ENCODE data around the gene NSD2. TPM values are rescaled to one million over a fixed set of nuclear protein-coding genes. Genes with fewer than 3 reads are reported as not detected.
A peak's percentile ranks its signal among the peaks of the same experiment; 100 is the strongest.

The NSD2 gene
- total RNA-seq, 2 experiments from 2014 or later, result 181 to 184 TPM

GRCh38 chr4:1952058-1952700 is 81.0 kb downstream of the NSD2 start:
- H3K27me3 Mint-ChIP-seq, result no peaks in the 10 kb centered on the region
- H3K4me3 Mint-ChIP-seq, result no peak overlapping the region
- no peak for DNase-seq
- H3K27ac Mint-ChIP-seq, result no peak overlapping the region
- peaks cover 16% of the 10 kb centered on the region for H3K36me3 Mint-ChIP-seq
- no peaks in the 10 kb centered on the region for H3K9me3 Mint-ChIP-seq
- no peaks in the 10 kb centered on the region for H3K4me1 Mint-ChIP-seq

GRCh38 chr4:1952719-1953118 is 81.5 kb downstream of the NSD2 start:
- no peak for DNase-seq
- Mint-ChIP-seq H3K36me3 (peaks cover 18% of the 10 kb centered on the region), H3K27ac (no peak overlapping the region), H3K4me1 (no peaks in the 10 kb centered on the region), H3K9me3 (no peaks in the 10 kb centered on the region), H3K27me3 (no peaks in the 10 kb centered on the region), H3K4me3 (no peak overlapping the region)

- Mint-ChIP-seq H3K9me3 (no peaks in the 10 kb centered on the region), H3K4me1 (no peaks in the 10 kb centered on the region), H3K27ac (no peak overlapping the region), H3K36me3 (peaks cover 23% of the 10 kb centered on the region), H3K4me3 (no peak overlapping the region), H3K27me3 (no peaks in the 10 kb centered on the region)
- no peak for DNase-seq
Measured at GRCh38 chr4:1953335-1953734, 82.1 kb downstream of the NSD2 start.

GRCh38 chr4:1956631-1957030 is 85.4 kb downstream of the NSD2 start:
- H3K36me3 Mint-ChIP-seq, result peaks cover 44% of the 10 kb centered on the region
- DNase-seq, result no peak
- H3K9me3 Mint-ChIP-seq, result no peaks in the 10 kb centered on the region
- no peak overlapping the region for H3K4me3 Mint-ChIP-seq
- no peaks in the 10 kb centered on the region for H3K4me1 Mint-ChIP-seq
- H3K27me3 Mint-ChIP-seq, result no peaks in the 10 kb centered on the region
- H3K27ac Mint-ChIP-seq, result no peak overlapping the region

GRCh38 chr4:1958276-1959103 is 87.3 kb downstream of the NSD2 start:
- Mint-ChIP-seq H3K27ac (peak overlapping the region; percentile 51), H3K27me3 (no peaks in the 10 kb centered on the region), H3K36me3 (peaks cover 60% of the 10 kb centered on the region), H3K4me3 (no peak overlapping the region), H3K4me1 (no peaks in the 10 kb centered on the region), H3K9me3 (no peaks in the 10 kb centered on the region)
- DNase-seq, result no peak

GRCh38 chr4:1959104-1959384 is 87.9 kb downstream of the NSD2 start:
- Mint-ChIP-seq H3K27ac (peak overlapping the region; percentile 51), H3K4me3 (no peak overlapping the region), H3K4me1 (peaks cover 2% of the 10 kb centered on the region), H3K9me3 (no peaks in the 10 kb centered on the region), H3K36me3 (peaks cover 66% of the 10 kb centered on the region), H3K27me3 (no peaks in the 10 kb centered on the region)
- no peak for DNase-seq

- Mint-ChIP-seq H3K27me3 (no peaks in the 10 kb centered on the region), H3K4me1 (peaks cover 3% of the 10 kb centered on the region), H3K4me3 (no peak overlapping the region), H3K27ac (no peak overlapping the region), H3K9me3 (peaks cover 3% of the 10 kb centered on the region), H3K36me3 (peaks cover 72% of the 10 kb centered on the region)
- DNase-seq, result no peak
Measured at GRCh38 chr4:1960170-1960825, 89.1 kb downstream of the NSD2 start.

- Mint-ChIP-seq H3K9me3 (peaks cover 3% of the 10 kb centered on the region), H3K4me1 (peaks cover 3% of the 10 kb centered on the region), H3K4me3 (no peak overlapping the region), H3K27ac (no peak overlapping the region), H3K36me3 (peaks cover 80% of the 10 kb centered on the region), H3K27me3 (no peaks in the 10 kb centered on the region)
- no peak for DNase-seq
Measured at GRCh38 chr4:1961038-1961437, 89.8 kb downstream of the NSD2 start.

GRCh38 chr4:1961563-1961962 is 90.4 kb downstream of the NSD2 start:
- no peaks in the 10 kb centered on the region for H3K27me3 Mint-ChIP-seq
- peaks cover 80% of the 10 kb centered on the region for H3K36me3 Mint-ChIP-seq
- DNase-seq, result no peak
- no peak overlapping the region for H3K27ac Mint-ChIP-seq
- no peak overlapping the region for H3K4me3 Mint-ChIP-seq
- peaks cover 3% of the 10 kb centered on the region for H3K9me3 Mint-ChIP-seq
- peaks cover 5% of the 10 kb centered on the region for H3K4me1 Mint-ChIP-seq

GRCh38 chr4:1962980-1963379 is 91.8 kb downstream of the NSD2 start:
- Mint-ChIP-seq H3K27ac (peak overlapping the region; percentile 3), H3K27me3 (no peaks in the 10 kb centered on the region), H3K36me3 (peaks cover 78% of the 10 kb centered on the region)

GRCh38 chr4:1964443-1964842 is 93.2 kb downstream of the NSD2 start:
- no peak overlapping the region for H3K27ac Mint-ChIP-seq
- H3K36me3 Mint-ChIP-seq, result peaks cover 67% of the 10 kb centered on the region
- DNase-seq, result no peak
- peaks cover 5% of the 10 kb centered on the region for H3K4me1 Mint-ChIP-seq
- no peaks in the 10 kb centered on the region for H3K27me3 Mint-ChIP-seq
- peaks cover 3% of the 10 kb centered on the region for H3K9me3 Mint-ChIP-seq
- H3K4me3 Mint-ChIP-seq, result no peak overlapping the region

More at GRCh38 chr4:1962980-1963379, 91.8 kb downstream of the NSD2 start:
- H3K4me1 Mint-ChIP-seq, result peaks cover 5% of the 10 kb centered on the region
- no peak overlapping the region for H3K4me3 Mint-ChIP-seq
- DNase-seq, result no peak
- H3K9me3 Mint-ChIP-seq, result peaks cover 3% of the 10 kb centered on the region

GRCh38 chr4:1964971-1965370 is 93.8 kb downstream of the NSD2 start:
- peaks cover 5% of the 10 kb centered on the region for H3K4me1 Mint-ChIP-seq

GRCh38 chr4:1967512-1968149 is 96.4 kb downstream of the NSD2 start:
- no peak for DNase-seq
- no peak overlapping the region for H3K4me3 Mint-ChIP-seq
- H3K36me3 Mint-ChIP-seq, result peaks cover 53% of the 10 kb centered on the region
- H3K9me3 Mint-ChIP-seq, result peaks cover 3% of the 10 kb centered on the region
- H3K27ac Mint-ChIP-seq, result peak overlapping the region; percentile 7
- H3K4me1 Mint-ChIP-seq, result peaks cover 5% of the 10 kb centered on the region
- H3K27me3 Mint-ChIP-seq, result no peaks in the 10 kb centered on the region

More at GRCh38 chr4:1964971-1965370, 93.8 kb downstream of the NSD2 start:
- peak overlapping the region; percentile 5 for H3K27ac Mint-ChIP-seq
- peaks cover 3% of the 10 kb centered on the region for H3K9me3 Mint-ChIP-seq
- no peak for DNase-seq
- peaks cover 68% of the 10 kb centered on the region for H3K36me3 Mint-ChIP-seq
- peak overlapping the region; percentile 35 for H3K4me3 Mint-ChIP-seq
- H3K27me3 Mint-ChIP-seq, result no peaks in the 10 kb centered on the region

GRCh38 chr4:1968686-1969295 is 97.6 kb downstream of the NSD2 start:
- Mint-ChIP-seq H3K9me3 (peaks cover 3% of the 10 kb centered on the region), H3K4me1 (peaks cover 5% of the 10 kb centered on the region), H3K27ac (no peak overlapping the region), H3K4me3 (no peak overlapping the region), H3K27me3 (no peaks in the 10 kb centered on the region), H3K36me3 (peaks cover 42% of the 10 kb centered on the region)
- DNase-seq, result no peak

Measured in activated naive CD8-positive, alpha-beta T cell treated with anti-CD3 and anti-CD28 coated beads for 36 hours (primary cell).